ENCODE measurements around the gene GDPD1. TPM values are rescaled to one million over a fixed set of nuclear protein-coding genes. Genes with fewer than 3 reads are reported as not detected.

The GDPD1 gene
- total and polyA plus RNA-seq, 2 donors (not counting 3 experiments of a cell fraction or from before 2014, with no cell fraction given): 2.5 to 4.9 TPM

DNA sequence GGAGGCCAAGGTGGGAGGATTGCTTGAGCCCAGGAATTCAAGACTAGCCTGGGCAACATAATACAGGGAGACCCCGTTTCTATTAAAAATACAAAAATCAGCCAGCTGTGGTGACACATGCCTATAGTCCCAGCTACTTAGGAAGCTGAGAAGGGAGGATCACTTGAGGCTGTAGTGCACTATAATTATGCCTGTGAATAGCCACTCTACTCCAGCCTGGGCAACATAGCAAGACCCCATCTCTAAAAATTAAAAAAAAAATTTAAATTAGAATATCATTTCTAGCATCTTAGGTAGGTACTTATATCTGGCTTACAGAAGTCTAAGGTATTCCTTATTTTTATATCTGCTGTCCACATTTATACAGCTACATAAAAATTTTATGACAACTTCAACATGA lies 18.0 kb upstream of the GDPD1 start:
- no peak for FAIRE-seq
- Histone ChIP-seq H3K27ac (ENCODE audit: insufficient read depth, low read depth, low read length) (no peak overlapping the region), H3K79me2 (ENCODE audit: control insufficient read depth, insufficient read depth, low read length) (no peaks in the 10 kb centered on the region), H2AFZ (ENCODE audit: low read depth, low read length) (no peak overlapping the region), H3K4me2 (ENCODE audit: insufficient read depth, low read length) (no peak overlapping the region), H3K4me1 (ENCODE audit: control insufficient read depth, extremely low read depth, insufficient read depth, low read length) (no peaks in the 10 kb centered on the region), H3K4me3 (replicated peaks in 1 of 3; ENCODE audit: insufficient read depth in 1 of 3, low read depth in 1 of 3, low read length in 3 of 3) (no peak overlapping the region), H4K20me1 (replicated peaks; ENCODE audit: control insufficient read depth, extremely low read depth, insufficient read depth, low read length) (no peaks in the 10 kb centered on the region), H3K27me3 (ENCODE audit: control insufficient read depth in 2 of 2, insufficient read depth in 2 of 2, low read length in 2 of 2) (no peaks in the 10 kb centered on the region), H3K9me1 (replicated peaks; ENCODE audit: control insufficient read depth, extremely low read depth, insufficient read depth, low read length) (no peaks in the 10 kb centered on the region), H3K36me3 (ENCODE audit: control insufficient read depth in 2 of 2, extremely low read depth in 1 of 2, insufficient read depth in 2 of 2, low read length in 2 of 2) (peaks cover 3% of the 10 kb centered on the region in 2 experiments), H3K9ac (replicated peaks; ENCODE audit: extremely low read depth, insufficient read depth, low read length) (no peak overlapping the region), H3K9me3 (replicated peaks; ENCODE audit: control insufficient read depth, insufficient read depth, low read length) (no peaks in the 10 kb centered on the region)
- ChIA-PET CTCF (no interaction called here), POLR2A (no interaction called here)
- DNase-seq (ENCODE audit: low read depth, low spot score): no peak
- TF ChIP-seq JUN (IDR thresholded peaks at IDR 0.05; ENCODE audit: borderline replicate concordance, insufficient read depth, insufficient read length, low read depth) (no peak), FOS (IDR thresholded peaks at IDR 0.05; ENCODE audit: borderline replicate concordance, insufficient read depth, low read length) (no peak), MYC (IDR thresholded peaks at IDR 0.05; ENCODE audit: low read depth, low read length) (no peak), MAX (IDR thresholded peaks at IDR 0.05; ENCODE audit: insufficient read depth, insufficient read length) (no peak), POLR2AphosphoS5 (IDR thresholded peaks at IDR 0.05; ENCODE audit: insufficient read depth, low read depth, low read length) (no peak), POLR2A (IDR thresholded peaks at IDR 0.05; ENCODE audit: low read depth, low read length) (no peak), GATA2 (IDR thresholded peaks at IDR 0.05; ENCODE audit: insufficient read depth, insufficient read length, low read depth, low read length) (no peak)
- no TSS peak for BruUV-seq (replicated peaks)
- intact Hi-C loops (cut with micrococcal nuclease): no loop called here
- dilution Hi-C loops (cut with MboI; ENCODE audit: extremely low pct_ligation_motif_present, low sequenced_read_pairs): no loop called here

DNA sequence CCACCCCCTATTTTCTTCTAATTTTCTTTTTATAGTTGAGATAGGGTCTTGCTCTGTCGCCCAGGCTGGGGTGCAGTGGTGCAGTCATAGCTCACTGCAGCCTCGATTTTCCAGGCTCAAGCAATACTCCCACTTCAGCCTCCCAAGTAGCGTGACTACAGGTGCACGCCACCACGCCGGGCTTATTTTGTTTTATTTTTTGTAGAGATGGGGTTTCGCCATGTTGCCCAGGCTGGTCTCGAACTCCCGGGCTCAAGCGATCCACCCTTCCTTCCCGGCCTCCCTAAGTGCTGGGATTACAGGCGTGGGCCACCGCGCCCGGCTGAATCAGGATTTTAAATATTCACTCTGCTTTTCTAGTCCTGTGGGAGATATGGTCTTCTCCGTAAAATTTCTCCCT lies 941 bp upstream of the GDPD1 start:
- Histone ChIP-seq H3K27ac (ENCODE audit: insufficient read depth, low read depth, low read length) (no peak overlapping the region), H3K9ac (replicated peaks; ENCODE audit: extremely low read depth, insufficient read depth, low read length) (no peak overlapping the region), H3K9me3 (replicated peaks; ENCODE audit: control insufficient read depth, insufficient read depth, low read length) (no peaks in the 10 kb centered on the region), H3K27me3 (ENCODE audit: control insufficient read depth in 2 of 2, insufficient read depth in 2 of 2, low read length in 2 of 2) (no peaks in the 10 kb centered on the region), H3K4me1 (ENCODE audit: control insufficient read depth, extremely low read depth, insufficient read depth, low read length) (peaks cover 3% of the 10 kb centered on the region), H2AFZ (ENCODE audit: low read depth, low read length) (peak overlapping the region; percentile 76), H3K79me2 (ENCODE audit: control insufficient read depth, insufficient read depth, low read length) (no peaks in the 10 kb centered on the region), H4K20me1 (replicated peaks; ENCODE audit: control insufficient read depth, extremely low read depth, insufficient read depth, low read length) (no peaks in the 10 kb centered on the region), H3K9me1 (replicated peaks; ENCODE audit: control insufficient read depth, extremely low read depth, insufficient read depth, low read length) (no peaks in the 10 kb centered on the region), H3K4me3 (replicated peaks in 1 of 3; ENCODE audit: insufficient read depth in 1 of 3, low read depth in 1 of 3, low read length in 3 of 3) (no peak overlapping the region), H3K4me2 (ENCODE audit: insufficient read depth, low read length) (no peak overlapping the region), H3K36me3 (ENCODE audit: control insufficient read depth in 2 of 2, extremely low read depth in 1 of 2, insufficient read depth in 2 of 2, low read length in 2 of 2) (no peaks in the 10 kb centered on the region)
- ChIA-PET POLR2A (no interaction called here), CTCF (interaction anchor here (1.3 to 1.7 kb wide), 2 partner anchors 9 to 91 kb away, joined by 6 read pairs; partner anchors contain the start of gene SMG8)
- DNase-seq (ENCODE audit: low read depth, low spot score) (no peak), FAIRE-seq (no peak)
- TF ChIP-seq MYC (IDR thresholded peaks at IDR 0.05; ENCODE audit: low read depth, low read length): no peak
- no peak for TF ChIP-seq CTCF (IDR thresholded peaks at IDR 0.05; ENCODE audit: extremely low read depth in 1 of 2, insufficient read depth in 1 of 2, low read depth in 1 of 2, low read length in 2 of 2)
- no peak for TF ChIP-seq EZH2 (IDR thresholded peaks at IDR 0.05; ENCODE audit: borderline replicate concordance, low read depth, low read length, severe bottlenecking)
- TF ChIP-seq POLR2A (IDR thresholded peaks at IDR 0.05; ENCODE audit: low read depth, low read length): no peak
- no peak for TF ChIP-seq MAX (IDR thresholded peaks at IDR 0.05; ENCODE audit: insufficient read depth, insufficient read length)
- TF ChIP-seq FOS (IDR thresholded peaks at IDR 0.05; ENCODE audit: borderline replicate concordance, insufficient read depth, low read length): no peak
- TF ChIP-seq JUN (IDR thresholded peaks at IDR 0.05; ENCODE audit: borderline replicate concordance, insufficient read depth, insufficient read length, low read depth): no peak
- TF ChIP-seq GATA2 (IDR thresholded peaks at IDR 0.05; ENCODE audit: insufficient read depth, insufficient read length, low read depth, low read length): no peak
- no peak for TF ChIP-seq POLR2AphosphoS5 (IDR thresholded peaks at IDR 0.05; ENCODE audit: insufficient read depth, low read depth, low read length)
- BruUV-seq (replicated peaks): no TSS peak
- intact Hi-C loops (cut with micrococcal nuclease) (no loop called here), dilution Hi-C loops (cut with MboI; ENCODE audit: extremely low pct_ligation_motif_present, low sequenced_read_pairs) (no loop called here)

All from endothelial cell of umbilical vein (primary cell).